GM19468 (cell line): ENCODE data around the gene ARID5A.

Experiments
- ATAC-seq: cut with Tn5 transposase; IDR thresholded peaks from one replicate; pipeline ENCODE4 v1.9.1; 2021; ENCODE audit warnings: mild to moderate bottlenecking, moderate library complexity, moderate number of reproducible peaks; ENCODE audit not compliant: unreplicated experiment; ENCODE audit errors: extremely low read depth

The ARID5A gene

GRCh38 chr2:96526101-96526591 is 10.4 kb upstream of the ARID5A start:
- no peak for ATAC-seq

GRCh38 chr2:96526615-96527285 is 9.8 kb upstream of the ARID5A start:
- no peak for ATAC-seq

DNA sequence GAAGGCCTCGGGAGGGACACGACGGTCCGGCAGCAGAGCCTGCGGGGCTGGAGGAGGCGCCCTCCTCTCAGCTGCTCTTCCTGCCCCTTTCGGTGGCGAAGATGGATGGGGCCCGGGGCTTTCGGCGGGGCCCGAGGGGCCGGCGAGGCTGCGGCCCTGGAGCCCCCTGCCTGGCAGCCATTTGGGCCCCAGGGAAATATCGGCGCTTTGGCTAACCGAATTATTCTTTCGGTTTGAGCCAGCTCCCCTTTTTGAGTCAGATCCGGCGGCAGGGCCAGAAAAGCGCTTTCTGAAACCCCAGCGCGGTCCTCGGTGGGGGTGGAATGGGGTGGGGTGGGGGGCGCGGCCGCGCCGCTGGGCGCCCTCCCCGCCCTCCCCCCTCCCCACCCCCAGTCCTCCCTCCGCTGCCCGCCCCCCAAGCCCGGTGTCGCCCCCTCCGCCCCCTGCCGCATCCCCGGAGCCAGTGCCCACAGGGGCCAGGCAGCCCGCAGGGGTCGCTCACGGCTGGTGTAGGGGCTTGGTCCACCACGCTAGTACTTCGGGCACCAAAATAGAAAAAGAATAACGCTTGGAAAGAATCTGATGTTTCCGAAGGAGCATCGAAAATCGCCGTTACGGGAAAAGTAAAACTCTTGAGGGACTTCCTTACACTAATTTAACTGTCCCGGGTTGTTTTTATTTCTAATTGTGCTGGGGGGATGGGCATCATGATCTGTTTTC is 9.1 kb upstream of the ARID5A start:
- ATAC-seq = no peak

- ATAC-seq = no peak
These were observed 8.4 kb upstream of the ARID5A start for GRCh38 chr2:96528006-96528699.

GRCh38 chr2:96528700-96529375 is 7.7 kb upstream of the ARID5A start:
- no peak for ATAC-seq

GRCh38 chr2:96529376-96530143 is 7.0 kb upstream of the ARID5A start:
- no peak for ATAC-seq

GRCh38 chr2:96530144-96530430 is 6.5 kb upstream of the ARID5A start:
- ATAC-seq = no peak

DNA sequence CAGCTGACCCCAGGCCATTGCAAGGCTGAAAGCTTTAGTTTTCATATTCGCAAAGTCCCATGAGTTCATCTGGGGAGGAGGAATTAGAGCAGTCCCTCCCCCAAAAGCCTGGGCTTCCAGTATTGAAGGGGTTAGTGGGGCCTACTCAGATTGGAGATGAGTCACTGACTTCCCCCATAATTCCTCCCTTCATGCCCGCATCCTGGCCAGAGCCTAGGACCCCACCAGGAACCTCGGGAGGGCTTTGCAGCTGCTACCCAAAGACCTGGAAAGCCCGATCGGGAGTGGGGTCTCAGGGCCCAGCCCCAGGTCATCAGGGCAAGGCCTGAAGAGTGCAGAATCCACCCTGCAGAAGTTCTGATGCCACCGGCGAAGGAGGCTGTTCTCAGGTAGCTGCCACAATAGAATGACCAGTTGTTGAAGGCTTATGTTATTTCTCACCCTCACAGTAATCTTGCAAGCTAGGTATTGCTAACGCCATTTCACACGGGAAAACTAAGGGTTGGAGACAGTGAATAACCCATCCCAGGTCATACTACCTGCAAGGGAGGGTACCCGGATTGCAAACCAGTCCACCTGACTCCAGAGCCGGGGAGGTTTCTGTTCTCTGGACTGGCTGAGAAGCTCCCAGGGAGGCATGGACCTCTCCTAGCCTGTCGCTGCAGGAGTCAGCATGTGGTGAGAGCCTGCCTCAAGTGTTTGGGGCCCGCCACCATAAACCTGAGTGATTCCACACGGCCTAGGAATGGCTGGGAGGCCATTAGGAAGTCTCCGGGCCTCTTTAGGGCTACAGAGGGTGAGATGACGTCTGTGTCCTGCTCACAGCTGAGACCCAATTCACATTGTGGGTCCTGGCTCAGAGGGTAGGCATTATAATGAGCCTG is 5.8 kb upstream of the ARID5A start:
- no peak for ATAC-seq

GRCh38 chr2:96531366-96531765 is 5.2 kb upstream of the ARID5A start:
- ATAC-seq = no peak

DNA sequence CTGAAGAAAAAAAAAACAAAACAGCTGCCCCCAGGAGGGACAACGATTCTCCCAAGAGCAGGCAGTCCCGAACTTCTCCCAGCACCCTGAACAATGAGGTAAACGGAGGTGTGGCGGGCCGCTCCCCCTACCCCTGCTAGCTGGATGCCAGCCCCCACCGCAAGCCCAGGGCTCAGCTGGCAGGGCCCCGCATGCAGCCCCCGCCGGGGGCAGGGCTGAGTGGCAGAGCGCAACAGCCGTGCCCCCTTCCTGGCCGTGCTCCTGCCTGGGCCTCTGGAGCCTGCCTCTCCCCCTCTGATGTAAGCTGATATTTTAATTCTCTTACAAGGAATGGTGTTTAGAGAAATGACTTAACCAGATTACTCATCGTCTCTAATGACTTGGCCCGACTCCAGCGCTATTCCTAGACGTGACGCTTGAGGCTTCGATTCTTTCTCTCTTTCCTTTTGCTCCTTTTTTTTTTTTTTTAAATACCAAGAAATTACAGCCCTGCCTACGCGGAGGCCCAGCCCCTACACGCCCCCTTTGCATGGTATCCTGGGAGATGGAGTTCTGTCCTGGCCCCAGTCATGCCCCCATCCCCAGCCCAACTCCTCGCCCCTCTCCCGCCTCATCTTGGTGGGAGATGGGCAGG is 4.6 kb upstream of the ARID5A start:
- ATAC-seq = no peak

GRCh38 chr2:96532641-96533291 is 3.8 kb upstream of the ARID5A start:
- no peak for ATAC-seq

DNA sequence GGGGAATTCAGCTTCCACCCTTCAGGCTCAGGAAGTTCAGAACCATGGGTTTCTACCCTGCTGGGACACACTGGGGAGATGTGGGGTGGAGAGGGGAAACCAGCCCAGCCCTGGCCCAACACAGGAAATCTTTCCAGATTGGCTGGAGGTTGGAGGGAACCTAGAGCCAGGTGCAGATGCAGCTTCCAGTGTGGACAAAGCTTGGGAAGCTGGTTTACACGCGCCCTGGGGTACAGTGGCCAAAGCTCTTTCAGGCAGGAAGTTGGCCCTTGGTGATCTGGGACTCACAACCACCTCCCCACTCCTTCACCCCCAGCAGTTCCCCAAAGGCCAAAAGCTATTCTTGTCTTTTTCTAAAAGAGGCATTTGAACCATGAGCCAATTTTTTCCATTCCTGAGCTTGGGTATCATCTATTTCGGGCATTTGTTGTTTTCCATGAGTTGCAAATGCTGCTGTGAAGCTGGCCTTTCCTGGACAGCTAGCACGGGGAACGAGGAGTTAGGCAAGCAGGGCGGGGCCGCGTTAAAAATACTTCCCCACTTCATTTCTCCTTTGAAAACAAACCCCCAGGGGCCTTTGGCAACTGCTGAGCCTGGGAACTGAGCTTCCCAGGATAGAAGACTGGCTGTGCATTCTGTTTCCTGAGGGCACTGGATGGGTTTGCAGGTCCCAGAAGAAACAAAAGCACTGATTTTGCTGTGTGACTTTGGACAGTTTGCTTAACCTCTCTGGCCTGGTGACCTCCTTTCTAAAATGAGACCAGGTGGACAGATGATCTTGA is 3.1 kb upstream of the ARID5A start:
- no peak for ATAC-seq

- ATAC-seq = no peak
These were observed 2.4 kb upstream of the ARID5A start for GRCh38 chr2:96534141-96534540.

GRCh38 chr2:96534701-96535181 is 1.8 kb upstream of the ARID5A start:
- no peak for ATAC-seq

GRCh38 chr2:96535331-96535730 is 1.2 kb upstream of the ARID5A start:
- ATAC-seq = no peak

DNA sequence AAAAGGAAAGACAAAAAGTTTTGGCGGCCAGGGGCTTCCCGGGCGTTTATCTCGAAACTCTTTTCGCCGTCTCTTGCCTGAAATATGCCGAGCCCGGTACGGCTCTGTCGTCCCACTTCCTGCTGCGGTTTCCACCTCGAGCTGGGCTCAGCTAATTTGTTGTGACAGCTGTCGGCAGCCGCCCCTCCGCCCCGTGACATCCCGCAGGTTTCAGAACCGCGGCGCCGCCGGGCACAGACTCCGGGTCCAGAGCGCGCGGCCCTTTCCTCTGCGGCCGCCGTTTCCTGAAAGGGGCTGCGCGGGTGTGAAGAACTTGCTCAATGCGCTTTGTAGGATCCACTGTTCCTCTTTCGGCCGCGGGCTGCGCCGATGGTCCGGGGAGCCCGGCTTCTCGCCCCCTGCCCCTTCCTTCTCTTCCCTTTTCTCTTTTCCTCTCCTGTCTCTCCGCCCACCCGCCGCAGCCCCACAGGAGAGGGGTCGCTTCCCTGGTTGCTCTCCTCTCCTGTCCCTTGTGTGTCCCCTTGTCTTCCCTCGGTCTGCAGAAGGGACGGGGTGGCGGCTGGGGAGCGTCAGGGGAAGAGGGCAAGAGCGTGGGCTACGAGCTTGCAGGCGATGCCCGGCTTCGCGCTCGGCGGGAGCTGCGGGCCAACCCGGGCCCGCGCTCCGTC is 648 bp downstream of the ARID5A start:
- peak; percentile 25 for ATAC-seq
